OCI-M1 (cell line): ENCODE results near the gene NFASC.

ENCODE experiments used
- DNase-seq: peaks from one replicate; lab custom pipeline; 2025; lab: John Stamatoyannopoulos, UW

The NFASC gene

GRCh38 chr1:204959836-204960235, 89.2 kb downstream of the NFASC start:
- DNase-seq: no peak

GRCh38 chr1:204960306-204961125, 89.9 kb downstream of the NFASC start:
- DNase-seq: peak; percentile 89

DNA sequence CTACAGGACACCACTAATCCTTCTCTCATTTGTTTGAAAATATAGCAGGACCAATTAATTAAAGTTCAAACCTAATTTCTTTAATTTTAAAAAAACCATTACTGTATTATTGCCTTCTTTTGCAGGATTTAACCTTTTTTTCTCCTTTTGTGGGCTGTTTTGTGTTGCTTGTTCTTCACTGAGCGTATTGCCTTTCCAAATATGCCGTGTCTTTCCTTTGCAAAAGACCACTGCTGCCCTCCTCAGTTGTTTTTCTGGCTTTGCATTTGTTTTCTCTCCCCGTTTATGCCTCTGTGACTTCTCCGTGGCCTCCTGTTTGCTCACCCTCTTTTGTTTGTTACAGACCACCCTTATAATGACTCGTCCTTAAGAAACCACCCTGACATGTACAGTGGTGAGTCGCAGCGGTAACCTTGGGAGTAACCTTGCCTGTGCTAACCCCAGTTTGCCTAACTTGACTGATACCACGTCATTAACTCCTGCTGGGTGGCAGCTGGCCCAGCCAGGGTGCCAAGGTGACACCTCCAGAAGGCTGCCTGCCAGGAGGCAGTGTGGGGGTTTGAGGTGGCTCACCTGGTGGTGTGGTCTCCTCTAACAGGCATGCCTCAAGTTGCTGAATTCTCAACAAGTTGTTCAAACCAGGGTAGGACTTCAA, 91.2 kb downstream of the NFASC start:
- DNase-seq: peak; percentile 53

DNA sequence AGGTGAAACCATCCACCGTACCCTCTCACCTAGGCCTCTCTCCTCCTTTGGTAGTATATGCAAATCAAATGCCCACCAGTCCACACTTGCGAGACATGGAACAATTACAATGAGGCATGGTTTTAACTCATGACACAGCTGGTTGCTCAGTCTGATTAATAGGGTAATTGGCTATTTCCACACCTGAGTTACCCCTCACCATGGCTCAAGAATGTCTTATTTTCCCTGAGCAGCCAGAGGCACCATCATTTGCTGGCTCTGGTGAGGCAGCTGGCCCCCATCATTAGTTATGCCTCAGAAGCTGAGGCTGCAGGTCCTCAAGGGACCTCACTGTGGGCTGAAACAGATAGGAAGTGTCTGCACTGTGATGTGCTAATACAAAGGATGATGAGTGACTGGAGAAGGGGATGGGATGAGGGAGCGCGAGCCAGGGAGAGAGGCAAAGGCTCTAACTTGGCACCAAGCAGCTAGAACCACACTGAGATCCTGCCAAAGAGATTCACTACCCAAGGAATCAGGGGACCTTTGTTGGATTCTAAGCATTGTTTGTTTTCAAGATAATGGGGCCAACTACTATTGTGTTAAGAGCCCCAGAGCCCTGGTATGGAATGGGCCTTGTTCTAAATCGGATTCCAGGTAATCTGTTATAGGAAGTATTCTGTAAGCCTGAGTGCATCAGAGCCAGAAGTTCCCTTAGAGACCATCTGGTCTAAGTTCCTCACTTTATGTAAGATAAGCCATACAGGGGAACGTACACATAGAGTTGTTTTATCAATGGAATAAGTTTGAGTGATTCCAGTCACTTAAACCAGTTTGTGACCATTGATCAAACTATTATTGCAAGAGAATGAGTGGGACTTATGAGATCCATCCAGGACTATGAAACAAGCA, 92.3 kb downstream of the NFASC start:
- DNase-seq: peak; percentile 20

DNA sequence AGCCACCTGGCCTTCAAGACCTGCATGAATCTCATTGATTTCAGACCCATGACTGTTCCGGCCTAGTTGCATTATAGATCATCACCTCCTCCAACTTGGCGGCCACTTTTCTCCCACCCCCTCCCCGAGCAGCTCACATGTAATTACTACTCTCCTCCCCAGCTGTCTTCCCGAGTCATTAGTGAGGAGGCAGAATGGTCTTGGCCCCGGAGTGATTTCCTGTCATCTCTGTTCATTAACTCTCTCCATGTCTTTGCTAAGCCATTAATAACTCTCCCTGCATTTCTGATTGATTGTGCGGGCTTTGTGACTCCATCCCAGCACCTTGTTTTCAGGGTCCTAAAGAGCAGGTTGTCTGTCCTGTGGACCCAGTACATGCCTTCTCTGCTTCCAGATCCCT, 96.8 kb downstream of the NFASC start:
- no peak for DNase-seq

DNA sequence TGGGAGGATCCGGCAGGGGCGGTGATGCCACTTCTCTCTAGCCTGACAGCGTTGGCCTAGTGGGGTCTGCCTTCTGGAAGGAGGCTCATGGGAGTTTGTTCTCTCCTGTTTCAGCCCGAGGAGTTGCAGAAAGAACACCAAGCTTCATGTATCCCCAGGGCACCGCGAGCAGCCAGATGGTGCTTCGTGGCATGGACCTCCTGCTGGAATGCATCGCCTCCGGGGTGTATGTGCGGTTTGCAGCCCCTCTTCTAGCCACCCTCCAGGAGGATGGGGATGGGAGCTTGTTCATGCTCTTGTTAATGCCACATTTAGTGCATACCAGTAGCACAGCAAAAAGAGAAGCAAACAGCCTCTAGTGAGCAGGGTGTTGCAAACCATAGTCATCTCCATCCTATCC, 97.5 kb downstream of the NFASC start:
- no peak for DNase-seq

DNA sequence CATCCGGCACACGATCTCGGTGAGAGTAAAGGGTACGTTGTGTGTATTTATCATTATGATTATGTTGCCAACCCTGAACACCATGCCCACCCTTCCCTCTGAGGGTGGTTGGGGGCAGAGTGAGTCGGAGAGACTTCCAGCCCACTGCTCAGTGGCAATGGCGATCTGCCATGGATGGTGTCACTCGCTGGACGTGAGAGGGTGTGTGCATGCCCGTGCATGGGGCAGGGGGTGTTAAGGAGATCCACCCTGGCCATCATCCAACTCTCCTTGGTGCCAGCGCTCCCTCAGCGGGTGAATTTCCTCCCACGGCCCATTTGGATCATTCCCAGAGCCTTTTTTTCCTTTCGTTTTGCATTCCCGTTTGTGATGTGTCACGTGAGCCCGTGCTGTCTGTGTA, 98.3 kb downstream of the NFASC start:
- no peak for DNase-seq

- no peak for DNase-seq
Measured at GRCh38 chr1:204970937-204971336, 100.3 kb downstream of the NFASC start.

GRCh38 chr1:204971517-204972336, 101.1 kb downstream of the NFASC start:
- peak; percentile 82 for DNase-seq

- no peak for DNase-seq
Measured at GRCh38 chr1:204972426-204972825, 101.8 kb downstream of the NFASC start.

DNA sequence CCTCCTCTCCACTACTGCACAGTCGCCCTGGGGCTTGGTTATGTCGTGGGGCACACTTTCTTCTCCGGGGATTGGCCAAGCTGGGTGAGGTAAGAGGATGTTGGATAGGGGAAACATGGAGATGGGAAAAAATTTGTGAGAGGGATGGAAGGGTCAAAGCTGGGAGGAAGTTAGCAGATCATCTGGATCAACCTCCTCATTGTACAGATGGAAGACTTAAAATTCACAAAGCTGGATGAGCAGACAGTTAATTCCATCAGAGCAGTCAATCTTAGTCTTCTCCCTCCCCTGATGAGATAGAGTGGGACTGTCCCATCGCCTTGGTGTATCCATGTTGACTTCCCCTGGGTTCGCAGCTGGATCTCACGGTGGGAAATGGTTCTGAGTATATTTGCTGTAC, 102.8 kb downstream of the NFASC start:
- DNase-seq: no peak

GRCh38 chr1:204974327-204974726, 103.7 kb downstream of the NFASC start:
- no peak for DNase-seq

DNA sequence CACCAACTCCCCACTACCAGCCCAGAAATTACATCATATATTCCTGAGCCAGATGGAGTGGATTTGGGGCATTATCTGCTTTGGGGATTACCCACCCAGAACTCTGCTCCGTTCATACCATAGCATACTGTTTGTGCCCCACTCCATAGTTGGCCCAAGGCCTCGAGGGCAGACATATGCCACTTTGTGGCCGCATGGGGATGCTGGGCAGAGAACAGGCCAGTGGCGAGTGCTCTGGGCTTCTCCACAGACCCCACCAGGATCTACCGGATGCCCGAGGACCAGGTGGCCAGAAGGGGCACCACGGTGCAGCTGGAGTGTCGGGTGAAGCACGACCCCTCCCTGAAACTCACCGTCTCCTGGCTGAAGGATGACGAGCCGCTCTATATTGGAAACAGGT, 104.4 kb downstream of the NFASC start:
- DNase-seq: no peak

DNA sequence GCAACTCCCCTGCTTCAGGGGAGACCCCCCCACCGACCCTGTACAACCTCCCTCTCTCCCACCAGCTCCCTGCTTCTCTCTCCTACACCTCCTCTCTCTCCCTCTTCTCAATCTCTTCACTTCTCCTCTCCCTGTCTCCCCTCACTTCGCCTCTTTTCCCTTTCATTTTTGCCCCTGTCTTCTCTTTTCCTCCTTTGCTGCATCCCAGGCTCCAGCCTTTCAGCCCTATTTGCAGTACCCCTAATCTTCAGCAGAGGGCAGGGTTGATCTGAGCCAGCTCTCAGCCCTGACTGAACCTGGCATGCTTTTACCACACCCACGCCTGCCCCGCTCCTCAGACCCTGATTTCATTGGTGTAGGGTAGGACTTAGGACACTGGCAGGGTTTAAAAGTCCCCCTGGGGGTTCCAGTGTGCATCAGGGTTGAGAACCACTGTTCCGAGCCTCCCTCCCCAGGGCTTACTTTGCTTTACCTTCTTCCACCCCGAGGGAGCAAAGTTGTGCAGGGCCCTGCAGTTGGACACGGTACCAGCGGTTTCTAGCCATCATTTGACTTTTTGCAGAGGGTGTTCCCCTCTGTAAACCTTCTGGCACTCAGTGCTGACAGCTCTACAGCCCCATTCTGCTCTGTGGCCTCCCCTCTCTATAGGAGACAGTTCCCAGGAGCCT, 105.0 kb downstream of the NFASC start:
- DNase-seq: peak; percentile 86

DNA sequence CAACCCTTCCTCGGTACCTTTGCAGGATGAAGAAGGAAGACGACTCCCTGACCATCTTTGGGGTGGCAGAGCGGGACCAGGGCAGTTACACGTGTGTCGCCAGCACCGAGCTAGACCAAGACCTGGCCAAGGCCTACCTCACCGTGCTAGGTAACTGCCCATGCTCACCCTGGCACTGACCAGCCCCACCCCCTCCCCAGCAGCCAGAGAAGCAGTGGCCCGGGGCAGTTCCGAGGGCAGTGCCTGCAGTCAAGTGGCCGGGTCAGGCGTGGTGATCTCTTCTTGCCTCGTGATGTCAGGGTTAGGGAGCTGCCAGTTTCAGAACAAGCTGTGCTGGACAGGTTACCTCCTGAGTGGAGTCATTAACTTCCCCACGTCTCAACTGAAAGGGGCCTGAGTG, 106.0 kb downstream of the NFASC start:
- DNase-seq: no peak

DNA sequence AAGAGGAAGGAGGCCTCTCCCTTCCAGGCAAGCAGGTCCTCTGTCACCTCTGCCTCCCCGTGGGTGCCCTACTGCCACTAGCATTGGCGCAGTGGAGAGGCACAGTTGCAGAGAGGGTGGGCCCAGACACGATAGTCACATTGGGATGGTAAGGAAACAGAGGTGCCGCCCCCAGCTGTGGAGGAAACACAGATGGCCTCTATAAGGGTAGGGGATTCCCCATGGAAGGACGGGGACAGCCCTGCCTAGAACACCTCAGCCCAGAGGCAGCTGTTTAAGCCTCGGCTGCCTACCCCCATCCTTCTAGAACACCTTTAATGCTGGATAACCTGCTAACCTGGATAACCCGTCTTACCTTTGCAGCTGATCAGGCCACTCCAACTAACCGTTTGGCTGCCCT, 106.7 kb downstream of the NFASC start:
- DNase-seq: no peak

GRCh38 chr1:204978782-204979181, 108.1 kb downstream of the NFASC start:
- no peak for DNase-seq

DNA sequence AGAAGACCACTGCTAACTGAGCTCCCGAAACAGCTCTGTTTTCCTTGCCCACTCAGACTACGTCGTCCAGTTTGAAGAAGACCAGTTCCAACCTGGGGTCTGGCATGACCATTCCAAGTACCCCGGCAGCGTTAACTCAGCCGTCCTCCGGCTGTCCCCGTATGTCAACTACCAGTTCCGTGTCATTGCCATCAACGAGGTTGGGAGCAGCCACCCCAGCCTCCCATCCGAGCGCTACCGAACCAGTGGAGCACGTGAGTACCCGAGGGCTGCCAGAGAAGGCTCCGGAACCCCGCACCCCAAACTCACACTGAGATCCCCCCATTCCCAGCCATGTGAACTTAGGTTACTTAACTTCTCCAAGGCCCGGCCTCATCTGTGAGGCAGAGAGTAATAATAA, 108.6 kb downstream of the NFASC start:
- no peak for DNase-seq

DNA sequence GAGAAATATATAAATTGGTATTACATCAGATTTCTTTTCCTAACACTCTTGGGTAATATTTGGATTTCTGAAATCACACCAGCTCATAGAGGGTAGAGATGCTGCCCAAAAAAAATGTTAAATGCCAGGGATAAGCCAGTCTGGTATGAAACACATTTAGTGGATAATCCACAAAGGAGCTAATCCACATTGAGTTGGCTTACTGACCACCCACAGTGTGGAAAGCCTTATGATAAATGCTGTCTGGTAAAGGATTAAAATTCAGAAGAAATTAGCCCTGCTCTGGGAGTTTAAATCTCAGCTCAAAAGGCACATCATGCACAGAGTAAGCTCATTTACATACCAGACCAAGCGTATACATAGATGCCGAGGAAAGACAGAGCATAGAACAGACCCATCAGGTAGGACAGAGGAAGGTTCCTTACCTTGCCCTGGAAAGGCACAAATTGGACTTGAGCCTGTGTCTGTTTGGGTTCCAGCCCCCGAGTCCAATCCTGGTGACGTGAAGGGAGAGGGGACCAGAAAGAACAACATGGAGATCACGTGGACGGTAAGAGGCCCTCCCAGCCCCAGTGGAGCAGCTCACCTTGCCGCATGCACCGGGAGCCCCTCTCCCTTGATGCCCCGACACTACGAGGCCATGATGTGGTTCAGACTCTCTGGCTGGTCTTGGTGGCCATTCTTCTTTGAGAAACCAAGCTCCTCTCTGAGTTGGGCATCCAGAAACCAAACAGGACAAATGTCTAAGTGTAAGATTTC, 109.4 kb downstream of the NFASC start:
- no peak for DNase-seq

DNA sequence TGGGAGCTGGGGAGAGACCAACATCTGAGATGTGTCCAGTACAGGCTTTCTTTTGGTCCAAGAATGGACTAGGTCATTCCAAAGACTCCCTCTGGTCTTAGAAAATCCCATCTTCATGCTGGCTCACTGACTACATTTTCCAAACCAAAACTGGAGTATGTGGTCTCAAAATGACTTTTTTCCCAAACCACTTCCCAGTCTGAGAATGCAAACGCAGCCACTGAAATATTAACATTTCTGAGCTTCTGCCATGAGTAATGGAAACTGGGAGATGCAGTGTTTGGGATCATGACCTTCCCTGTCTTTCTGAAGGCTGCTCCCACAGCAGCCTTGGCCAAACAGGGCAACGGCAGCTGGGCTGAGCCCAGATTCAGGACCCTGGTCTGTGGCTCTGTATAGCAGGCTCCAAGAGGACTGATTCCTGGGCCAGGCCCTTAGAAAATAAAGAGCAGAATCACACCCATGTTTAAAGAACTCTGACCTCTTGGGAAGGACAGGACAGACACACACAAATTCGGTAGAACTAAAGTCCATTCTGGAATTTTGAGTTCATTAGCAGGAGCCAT, 110.3 kb downstream of the NFASC start:
- no peak for DNase-seq
